Activated naive CD4-positive, alpha-beta T cell treated with anti-CD3 and anti-CD28 coated beads, Interleukin-2, amount 50 U/mL, for 16 hours (primary cell): ENCODE measurements around the gene FBXO34.
"Not testable (repeated sequence)": the region's sequence is repeated elsewhere in the genome, so short reads cannot be mapped to it uniquely, and the experiment has no call there.

Experiments
- DNase-seq: peaks from one replicate; pipeline ENCODE4 v3.0.0-alpha.2; 2020

FBXO34 gene

DNA sequence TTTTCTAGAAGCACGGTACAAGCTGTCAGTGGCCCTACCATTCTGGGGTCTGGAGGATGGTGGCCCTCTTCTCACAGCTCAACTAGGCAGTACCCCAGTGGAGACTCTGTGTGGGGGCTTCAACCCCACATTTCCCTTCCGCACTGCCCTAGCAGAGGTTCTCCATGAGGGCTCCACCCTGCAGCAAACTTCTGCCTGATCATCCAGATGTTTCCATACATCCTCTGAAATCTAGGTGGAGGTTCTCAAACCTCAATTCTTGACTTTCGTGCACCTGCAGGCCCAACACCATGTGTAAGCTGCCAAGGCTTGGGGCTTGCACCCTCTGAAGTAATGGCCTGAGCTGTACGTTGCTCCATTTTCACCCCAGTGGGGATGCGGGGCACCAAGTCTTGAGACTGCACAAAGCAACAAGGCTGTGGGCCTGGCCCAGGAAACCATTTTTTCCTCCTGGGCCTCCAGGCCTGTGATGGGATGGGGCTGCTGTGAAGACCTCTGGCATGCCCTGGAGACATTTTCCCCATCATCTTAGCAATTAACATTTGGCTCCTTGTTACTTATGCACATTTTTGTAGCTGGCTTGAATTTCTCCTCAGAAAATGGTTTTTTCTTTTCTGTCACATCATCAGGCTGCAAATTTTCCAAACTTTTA lies 41.3 kb downstream of the FBXO34 start:
- DNase-seq, result not testable (repeated sequence)

DNA sequence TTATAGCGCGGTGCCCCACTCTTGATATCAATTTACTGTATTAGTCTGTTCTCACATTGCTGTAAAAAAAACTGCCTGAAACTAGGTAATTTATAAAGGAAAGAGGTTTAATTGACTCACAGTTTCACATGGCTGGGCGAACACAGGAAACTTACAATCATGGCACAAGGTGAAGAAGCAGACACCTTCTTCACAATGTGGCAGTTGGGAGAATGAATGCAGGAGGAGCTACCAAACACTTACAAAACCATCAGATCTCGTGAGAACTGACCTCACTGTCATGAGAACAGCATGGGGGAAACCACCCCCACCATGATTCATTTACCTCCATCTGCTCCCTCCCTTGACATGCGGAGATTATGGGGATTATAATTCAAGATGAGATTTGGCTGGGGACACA lies 42.3 kb downstream of the FBXO34 start:
- DNase-seq, result no peak

DNA sequence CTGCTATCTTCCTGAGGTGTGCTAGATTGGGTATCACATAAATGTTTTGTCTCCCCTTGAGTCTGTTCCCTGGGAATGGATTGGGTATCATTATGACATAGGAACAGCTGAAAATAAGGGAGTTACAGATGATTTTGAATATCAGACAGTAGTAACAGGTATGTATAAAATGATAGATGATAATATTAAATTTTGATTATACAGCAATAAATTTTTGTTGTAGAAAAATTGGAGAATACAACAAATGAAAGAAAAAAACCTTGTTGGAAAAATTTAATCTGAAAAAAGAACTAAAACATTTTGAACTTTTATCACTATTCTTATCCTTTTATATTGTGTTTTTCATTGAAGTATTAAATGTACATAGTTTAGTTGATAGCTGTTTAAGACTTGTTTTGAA lies 43.2 kb downstream of the FBXO34 start:
- no peak for DNase-seq

DNA sequence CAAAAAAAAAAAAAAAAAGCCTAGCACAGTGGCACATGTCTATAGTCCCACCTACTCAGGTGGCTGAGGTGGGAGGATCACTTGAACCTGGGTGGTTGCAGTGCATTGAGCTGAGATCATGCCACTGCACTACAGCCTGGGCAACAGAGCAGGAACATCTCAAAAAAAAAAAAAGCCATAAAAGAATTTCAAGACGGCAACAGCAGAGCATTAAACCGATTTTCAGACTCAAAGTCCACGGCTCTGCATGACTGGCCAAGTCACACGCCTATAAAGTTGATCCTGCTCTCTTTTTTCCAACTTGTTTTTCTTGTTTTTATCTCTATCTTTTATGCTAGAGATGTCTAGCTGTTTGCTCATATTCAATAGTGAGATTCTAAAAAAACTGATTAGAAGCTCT lies 45.3 kb downstream of the FBXO34 start:
- DNase-seq, result no peak

- DNase-seq, result no peak
Measured at GRCh38 chr14:55317542-55318306, 46.5 kb downstream of the FBXO34 start.

DNA sequence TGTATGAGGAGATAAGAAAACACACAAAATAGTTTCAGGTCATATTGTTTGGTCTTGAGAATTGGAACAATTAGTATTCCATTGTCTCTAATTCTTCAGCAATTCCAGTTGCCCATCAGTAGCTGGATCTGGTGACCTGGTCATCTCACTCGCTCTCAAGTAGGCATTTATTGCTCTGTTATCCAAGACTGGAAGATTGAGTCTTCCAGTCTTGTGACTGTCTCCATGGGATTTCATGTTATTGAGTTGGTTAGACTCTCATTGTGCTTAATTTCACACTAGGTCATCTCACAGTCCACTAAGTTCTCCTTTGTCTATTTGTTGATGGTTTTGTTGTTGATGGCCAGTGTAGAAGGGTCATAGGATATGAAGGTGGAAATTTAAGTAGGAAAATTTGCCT lies 47.5 kb downstream of the FBXO34 start:
- DNase-seq, result no peak

DNA sequence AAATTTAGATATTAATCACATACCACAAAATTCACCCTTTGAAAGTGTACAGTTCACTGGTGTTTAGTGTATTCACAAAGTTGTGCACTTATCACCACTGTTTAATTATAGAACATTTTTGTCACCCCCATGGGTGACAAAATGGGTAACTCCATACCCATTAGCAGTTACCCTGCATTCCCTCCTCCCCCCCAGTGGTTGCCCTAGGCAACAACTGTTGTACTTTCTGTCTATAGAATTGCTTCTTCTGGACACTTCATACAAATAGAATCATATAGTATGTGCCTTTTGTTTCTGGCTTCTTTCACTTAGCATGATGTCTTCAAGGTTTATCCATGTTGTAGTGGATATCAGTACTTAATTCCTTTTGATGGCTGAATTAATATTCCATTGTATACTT lies 52.7 kb downstream of the FBXO34 start:
- DNase-seq, result no peak

GRCh38 chr14:55324812-55325211 lies 53.6 kb downstream of the FBXO34 start:
- DNase-seq, result no peak

GRCh38 chr14:55327179-55327578 lies 56.0 kb downstream of the FBXO34 start:
- no peak for DNase-seq

GRCh38 chr14:55328317-55328716 lies 57.1 kb downstream of the FBXO34 start:
- DNase-seq, result no peak

DNA sequence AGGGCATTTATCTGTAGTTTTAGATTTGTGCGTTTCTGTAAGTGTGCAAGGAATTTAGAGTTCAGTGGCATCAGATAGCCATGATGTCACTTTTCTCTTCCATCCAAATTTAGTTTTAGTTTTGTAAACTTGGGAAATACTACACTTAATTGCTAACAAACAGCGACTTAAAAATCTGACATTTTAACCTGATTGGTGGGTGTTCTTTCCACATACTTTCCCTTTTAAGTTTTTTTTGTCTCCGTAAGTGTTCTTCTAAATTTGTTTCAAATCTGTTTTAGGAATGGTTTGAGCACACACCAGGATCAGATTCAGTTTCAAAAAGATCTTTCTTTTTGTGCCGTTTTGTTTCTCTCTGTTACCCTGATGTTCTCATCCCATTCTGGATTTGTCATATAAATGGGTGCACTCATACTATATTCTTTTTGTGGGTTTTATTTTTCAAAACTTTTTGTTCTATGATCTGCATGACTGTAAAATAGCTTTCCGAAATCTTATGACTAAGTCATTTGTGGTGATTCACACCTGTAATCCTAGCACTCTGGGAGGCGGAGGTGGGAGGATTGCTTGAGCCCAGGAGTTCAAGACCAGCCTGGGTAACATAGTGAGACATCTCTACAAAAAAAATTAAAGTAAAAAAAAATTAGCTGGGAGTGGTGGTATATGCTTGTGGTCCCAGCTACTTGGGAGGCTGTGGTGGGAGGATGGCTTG lies 58.9 kb downstream of the FBXO34 start:
- peak; percentile 60 for DNase-seq

DNA sequence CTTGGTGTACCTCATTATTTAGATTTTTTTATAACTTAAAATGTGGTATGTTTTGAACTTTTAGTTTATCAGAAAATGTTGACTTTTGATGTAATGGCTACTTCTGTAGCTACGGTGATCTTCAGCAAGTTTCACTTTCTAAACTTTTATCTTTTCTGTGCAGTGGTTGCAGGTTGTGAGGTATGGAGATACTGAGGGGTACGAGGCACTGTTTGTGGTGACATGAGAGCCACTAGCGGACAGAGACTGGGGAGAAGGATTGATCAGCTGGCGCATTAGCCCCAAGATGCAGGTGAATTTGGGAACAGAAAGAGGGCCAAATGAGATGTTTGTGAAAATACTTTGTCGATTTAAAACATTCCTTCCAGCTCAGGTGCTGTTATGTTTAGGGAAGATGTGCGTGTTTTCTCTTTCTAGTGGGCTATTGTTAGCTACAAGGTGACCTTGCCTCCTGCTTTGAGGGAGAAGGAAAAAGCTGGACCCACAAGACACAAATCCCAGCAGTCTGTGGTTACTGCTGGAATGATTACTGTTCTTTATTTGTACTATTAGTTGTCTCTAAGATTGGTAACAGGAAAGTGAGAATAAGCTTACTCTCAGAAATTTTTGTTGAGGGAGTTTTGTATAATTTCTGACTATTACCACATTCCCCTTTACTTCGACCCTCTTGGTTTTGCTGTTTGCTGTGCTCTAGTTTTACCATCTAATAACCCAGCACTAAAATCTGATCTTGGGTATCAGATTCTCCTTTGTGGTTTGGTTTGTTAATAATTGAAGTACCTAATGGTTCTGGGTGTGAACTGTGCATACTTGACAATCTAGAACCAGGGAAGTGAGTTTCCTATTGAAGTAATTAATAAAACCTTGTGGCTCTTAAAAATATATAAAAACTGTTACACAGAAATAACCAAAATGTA lies 61.7 kb downstream of the FBXO34 start:
- no peak for DNase-seq

- no peak for DNase-seq
Measured at GRCh38 chr14:55333711-55334485, 62.7 kb downstream of the FBXO34 start.

DNA sequence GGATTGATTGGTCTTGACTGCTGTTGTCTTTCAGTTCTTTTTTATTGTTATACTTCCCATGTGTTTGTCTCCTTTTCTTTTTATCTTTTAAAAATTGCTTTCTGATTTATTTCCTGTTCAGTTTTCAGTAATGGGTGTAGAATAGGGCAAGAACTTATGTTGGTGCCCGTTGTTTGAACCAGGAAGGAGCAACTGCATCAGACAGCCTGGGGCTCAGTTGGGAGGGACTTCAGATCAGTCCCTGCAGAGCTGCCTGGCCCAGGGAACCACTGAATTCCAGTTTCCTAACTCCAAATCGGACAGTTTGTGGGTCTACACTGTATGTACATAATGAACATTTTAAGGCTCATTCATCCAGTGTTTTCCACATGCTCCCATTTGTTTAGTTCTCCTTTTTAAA lies 64.9 kb downstream of the FBXO34 start:
- DNase-seq, result no peak

DNA sequence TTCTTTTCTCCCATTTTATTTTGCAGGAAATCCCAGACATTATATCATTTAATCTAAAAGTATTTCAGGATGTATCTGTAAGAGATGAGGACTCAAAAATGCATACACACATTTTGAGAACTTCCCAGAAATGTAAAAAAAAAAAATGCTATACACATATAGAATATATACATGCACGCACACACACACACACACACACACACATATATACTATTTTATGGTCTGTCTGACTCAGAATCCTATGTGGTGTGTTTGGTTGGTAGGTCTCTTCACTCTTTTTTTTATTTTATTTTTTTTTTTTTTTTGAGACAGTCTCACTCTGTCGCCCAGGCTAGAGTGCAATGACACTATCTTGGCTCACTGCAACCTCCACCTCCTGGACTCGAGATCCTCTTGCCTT lies 65.5 kb downstream of the FBXO34 start:
- no peak for DNase-seq

DNA sequence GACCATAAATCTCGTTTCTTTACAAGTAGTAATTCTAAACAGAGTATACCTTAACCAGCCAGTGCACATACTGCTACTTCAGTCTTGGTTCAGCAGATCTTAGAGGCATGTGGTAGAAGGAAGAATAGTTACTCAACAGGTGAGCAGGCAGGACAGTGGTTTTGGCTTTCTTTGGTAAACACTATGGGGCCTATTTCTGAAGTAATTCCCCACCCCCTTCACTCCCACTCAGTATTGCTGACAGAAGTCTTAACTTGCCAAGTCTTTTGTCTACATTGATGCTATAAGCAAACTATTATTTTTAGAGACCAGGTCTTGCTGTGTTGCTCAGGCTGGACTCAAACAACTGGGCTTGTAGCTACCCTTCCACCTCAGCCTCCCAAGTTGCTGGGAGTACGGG lies 68.5 kb downstream of the FBXO34 start:
- no peak for DNase-seq

DNA sequence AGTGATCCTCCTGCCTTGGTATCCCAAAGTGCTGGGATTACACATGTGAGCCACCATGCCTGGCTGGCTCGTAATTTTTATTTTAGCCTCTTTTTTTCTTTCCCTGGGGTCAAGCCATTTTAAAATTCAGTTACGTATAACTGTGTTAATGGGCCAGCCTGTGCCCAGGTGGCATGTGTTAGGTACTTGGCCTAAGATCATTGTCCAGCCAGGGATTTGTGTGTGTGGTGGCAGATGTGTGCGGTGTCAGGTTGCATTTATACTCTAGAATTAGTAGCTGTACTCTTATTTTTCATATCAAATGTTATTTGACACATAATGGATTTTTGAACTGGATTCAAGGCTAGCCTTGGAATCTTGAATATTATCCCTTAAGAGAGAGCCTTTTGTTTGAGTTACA lies 69.3 kb downstream of the FBXO34 start:
- no peak for DNase-seq

GRCh38 chr14:55341781-55342180 lies 70.6 kb downstream of the FBXO34 start:
- DNase-seq, result no peak

- DNase-seq, result not testable (repeated sequence)
Measured at GRCh38 chr14:55344582-55345163, 73.5 kb downstream of the FBXO34 start.

GRCh38 chr14:55347040-55347439 lies 75.8 kb downstream of the FBXO34 start:
- no peak for DNase-seq

GRCh38 chr14:55347748-55348147 lies 76.5 kb downstream of the FBXO34 start:
- DNase-seq, result no peak
